A673 (cell line): ENCODE results near the gene PGM2L1.

Experiments
- EZH2 ChIP-seq: fragments of 200-600 bp; sonication (generic); IDR thresholded peaks from 2 replicates; pipeline ENCODE4 v1.6.1; 2017; ENCODE audit warnings: borderline replicate concordance, low read depth, mild to moderate bottlenecking, mixed read lengths, antibody characterized with exemption, low read length; ENCODE audit not compliant: poor library complexity, severe bottlenecking
- TF ChIP-seq, protein P1 (sequence below): fragments of 300-800, 200-600 bp; sonication (generic); conservative IDR thresholded peaks from 2 replicates; pipeline ENCODE4 v1.5.1; 2017; ENCODE audit warnings: low read depth, mild to moderate bottlenecking, antibody characterized with exemption, low read length, moderate library complexity, mixed read lengths

DNA sequence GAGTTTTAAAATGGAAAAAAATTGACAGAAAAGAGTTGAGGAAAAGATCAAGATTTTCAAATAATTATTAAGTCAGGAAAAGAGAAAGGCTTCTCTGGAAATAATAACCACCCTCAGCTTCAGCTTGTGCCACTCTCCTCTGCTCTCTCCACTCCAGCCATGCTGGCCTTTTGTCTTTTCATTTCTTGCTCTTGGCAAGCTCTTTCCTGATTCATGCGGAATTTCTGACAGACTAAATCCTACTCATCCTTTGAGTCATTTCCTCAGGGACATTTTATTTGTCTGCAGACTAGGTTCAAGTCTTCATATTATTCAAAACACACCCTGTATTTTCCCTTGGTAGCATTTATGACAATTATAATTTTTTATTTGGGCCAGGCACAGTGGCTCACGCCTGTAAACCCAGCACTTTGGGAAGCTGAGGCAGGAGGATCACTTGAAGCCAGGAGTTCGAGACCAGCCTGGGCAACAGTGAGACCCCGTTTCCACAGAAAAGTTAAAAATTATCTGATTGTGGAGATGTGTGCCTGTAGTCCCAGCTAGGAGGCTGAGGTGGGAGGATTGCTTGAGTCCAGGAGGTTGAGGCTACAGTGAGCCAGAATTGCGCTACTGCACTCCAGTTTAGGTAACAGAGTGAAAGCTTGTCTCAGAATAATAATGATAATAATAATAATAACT is 79.0 kb downstream of the PGM2L1 start:
- TF ChIP-seq, protein P1, sequence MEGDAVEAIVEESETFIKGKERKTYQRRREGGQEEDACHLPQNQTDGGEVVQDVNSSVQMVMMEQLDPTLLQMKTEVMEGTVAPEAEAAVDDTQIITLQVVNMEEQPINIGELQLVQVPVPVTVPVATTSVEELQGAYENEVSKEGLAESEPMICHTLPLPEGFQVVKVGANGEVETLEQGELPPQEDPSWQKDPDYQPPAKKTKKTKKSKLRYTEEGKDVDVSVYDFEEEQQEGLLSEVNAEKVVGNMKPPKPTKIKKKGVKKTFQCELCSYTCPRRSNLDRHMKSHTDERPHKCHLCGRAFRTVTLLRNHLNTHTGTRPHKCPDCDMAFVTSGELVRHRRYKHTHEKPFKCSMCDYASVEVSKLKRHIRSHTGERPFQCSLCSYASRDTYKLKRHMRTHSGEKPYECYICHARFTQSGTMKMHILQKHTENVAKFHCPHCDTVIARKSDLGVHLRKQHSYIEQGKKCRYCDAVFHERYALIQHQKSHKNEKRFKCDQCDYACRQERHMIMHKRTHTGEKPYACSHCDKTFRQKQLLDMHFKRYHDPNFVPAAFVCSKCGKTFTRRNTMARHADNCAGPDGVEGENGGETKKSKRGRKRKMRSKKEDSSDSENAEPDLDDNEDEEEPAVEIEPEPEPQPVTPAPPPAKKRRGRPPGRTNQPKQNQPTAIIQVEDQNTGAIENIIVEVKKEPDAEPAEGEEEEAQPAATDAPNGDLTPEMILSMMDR: no peak
- TF ChIP-seq EZH2: no peak
